GM12875 (cell line): ENCODE measurements around the gene KLHL5.

Experiments used
- H3K4me3 ChIP-seq: one replicate; pipeline ENCODE4 v1.5.1; 2011; ENCODE audit warnings: low read depth, low read length, control low read depth
- TF ChIP-seq, protein P1 (sequence below): IDR thresholded peaks from 2 replicates; pipeline ENCODE4 v1.5.1; 2011; ENCODE audit warnings: low read depth, mild to moderate bottlenecking, control low read depth, inconsistent platforms, low read length, moderate library complexity, borderline replicate concordance; ENCODE audit not compliant: insufficient read depth

Gene KLHL5

DNA sequence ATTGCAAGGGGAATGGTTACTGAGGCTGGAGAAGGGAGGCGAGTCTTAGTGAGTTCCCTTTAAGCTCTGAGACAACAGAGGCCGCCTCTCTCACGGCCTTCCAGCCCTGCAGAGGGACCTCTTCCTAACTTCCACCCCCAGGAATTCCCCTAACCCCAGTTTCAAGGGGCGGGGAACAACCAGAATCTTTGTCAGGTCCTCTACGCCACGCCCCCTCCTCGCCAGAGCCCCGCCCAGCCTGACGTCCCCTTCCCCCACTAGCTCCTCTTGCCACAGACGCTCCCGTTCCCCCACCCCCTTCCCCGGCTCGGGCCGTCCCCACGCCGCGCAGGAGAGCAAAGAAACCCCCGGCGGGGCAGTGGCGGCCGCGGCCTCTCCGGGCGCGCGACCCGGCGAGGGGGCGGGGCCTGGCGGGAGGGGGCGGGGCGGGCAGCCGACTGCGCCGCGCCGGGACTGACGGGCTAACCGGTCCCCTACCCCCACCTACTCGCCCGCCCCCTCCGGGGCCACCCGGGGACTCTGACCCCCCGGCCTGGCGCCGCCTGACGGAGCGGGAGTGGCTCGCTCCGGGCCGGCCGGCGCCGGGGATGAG lies 17.6 kb upstream of the KLHL5 start:
- TF ChIP-seq, protein P1, sequence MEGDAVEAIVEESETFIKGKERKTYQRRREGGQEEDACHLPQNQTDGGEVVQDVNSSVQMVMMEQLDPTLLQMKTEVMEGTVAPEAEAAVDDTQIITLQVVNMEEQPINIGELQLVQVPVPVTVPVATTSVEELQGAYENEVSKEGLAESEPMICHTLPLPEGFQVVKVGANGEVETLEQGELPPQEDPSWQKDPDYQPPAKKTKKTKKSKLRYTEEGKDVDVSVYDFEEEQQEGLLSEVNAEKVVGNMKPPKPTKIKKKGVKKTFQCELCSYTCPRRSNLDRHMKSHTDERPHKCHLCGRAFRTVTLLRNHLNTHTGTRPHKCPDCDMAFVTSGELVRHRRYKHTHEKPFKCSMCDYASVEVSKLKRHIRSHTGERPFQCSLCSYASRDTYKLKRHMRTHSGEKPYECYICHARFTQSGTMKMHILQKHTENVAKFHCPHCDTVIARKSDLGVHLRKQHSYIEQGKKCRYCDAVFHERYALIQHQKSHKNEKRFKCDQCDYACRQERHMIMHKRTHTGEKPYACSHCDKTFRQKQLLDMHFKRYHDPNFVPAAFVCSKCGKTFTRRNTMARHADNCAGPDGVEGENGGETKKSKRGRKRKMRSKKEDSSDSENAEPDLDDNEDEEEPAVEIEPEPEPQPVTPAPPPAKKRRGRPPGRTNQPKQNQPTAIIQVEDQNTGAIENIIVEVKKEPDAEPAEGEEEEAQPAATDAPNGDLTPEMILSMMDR, result no peak
- peak overlapping the region; percentile 69 for H3K4me3 ChIP-seq

GRCh38 chr4:39044956-39045826 lies 16.8 kb upstream of the KLHL5 start:
- peak overlapping the region; percentile 69 for H3K4me3 ChIP-seq
- TF ChIP-seq, protein P1, result no peak

- H3K4me3 ChIP-seq, result peak overlapping the region; percentile 69
- TF ChIP-seq, protein P1, result no peak
Measured at GRCh38 chr4:39045827-39046221, 16.2 kb upstream of the KLHL5 start.

- no peak overlapping the region for H3K4me3 ChIP-seq
- TF ChIP-seq, protein P1, result no peak
Measured at GRCh38 chr4:39046249-39046648, 15.8 kb upstream of the KLHL5 start.

GRCh38 chr4:39047681-39048080 lies 14.4 kb upstream of the KLHL5 start:
- H3K4me3 ChIP-seq, result no peak overlapping the region
- TF ChIP-seq, protein P1, result no peak

GRCh38 chr4:39048311-39048710 lies 13.7 kb upstream of the KLHL5 start:
- TF ChIP-seq, protein P1, result no peak
- H3K4me3 ChIP-seq, result no peak overlapping the region

DNA sequence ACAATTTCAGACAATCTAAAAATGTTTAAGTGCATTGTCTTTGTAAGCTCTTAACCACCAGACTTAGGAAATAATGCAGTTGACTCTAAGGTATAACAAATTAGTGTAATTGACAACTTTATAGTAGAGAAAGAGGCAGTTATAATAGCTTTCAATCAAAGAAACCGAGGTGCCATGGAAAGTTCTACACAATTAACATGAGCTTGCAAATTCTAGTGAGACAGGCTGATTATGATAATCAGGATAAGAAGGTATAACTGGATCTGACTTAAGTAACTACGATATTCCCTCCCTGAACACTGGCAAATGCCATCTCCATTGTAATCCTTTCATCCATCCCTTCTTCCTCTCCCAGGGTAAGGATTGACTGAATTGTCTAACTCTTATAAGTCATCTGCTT lies 11.4 kb upstream of the KLHL5 start:
- TF ChIP-seq, protein P1, result no peak
- H3K4me3 ChIP-seq, result no peak overlapping the region
